PC-3 (cell line): Measurements from ENCODE around the gene MAP2K5.

ENCODE experiments used
- EZH2 ChIP-seq: fragments of 300-600 bp; sonication (generic); IDR thresholded peaks from one replicate; pipeline ENCODE4 v1.6.1; 2017; ENCODE audit warnings: antibody characterized with exemption, mild to moderate bottlenecking, low read length; ENCODE audit not compliant: unreplicated experiment
- TF ChIP-seq, protein P1 (sequence below): fragments of 300-600 bp; sonication (generic); conservative IDR thresholded peaks from 2 replicates; pipeline ENCODE4 v1.5.1; 2017; ENCODE audit warnings: antibody characterized with exemption, low read depth, mild to moderate bottlenecking, low read length

DNA sequence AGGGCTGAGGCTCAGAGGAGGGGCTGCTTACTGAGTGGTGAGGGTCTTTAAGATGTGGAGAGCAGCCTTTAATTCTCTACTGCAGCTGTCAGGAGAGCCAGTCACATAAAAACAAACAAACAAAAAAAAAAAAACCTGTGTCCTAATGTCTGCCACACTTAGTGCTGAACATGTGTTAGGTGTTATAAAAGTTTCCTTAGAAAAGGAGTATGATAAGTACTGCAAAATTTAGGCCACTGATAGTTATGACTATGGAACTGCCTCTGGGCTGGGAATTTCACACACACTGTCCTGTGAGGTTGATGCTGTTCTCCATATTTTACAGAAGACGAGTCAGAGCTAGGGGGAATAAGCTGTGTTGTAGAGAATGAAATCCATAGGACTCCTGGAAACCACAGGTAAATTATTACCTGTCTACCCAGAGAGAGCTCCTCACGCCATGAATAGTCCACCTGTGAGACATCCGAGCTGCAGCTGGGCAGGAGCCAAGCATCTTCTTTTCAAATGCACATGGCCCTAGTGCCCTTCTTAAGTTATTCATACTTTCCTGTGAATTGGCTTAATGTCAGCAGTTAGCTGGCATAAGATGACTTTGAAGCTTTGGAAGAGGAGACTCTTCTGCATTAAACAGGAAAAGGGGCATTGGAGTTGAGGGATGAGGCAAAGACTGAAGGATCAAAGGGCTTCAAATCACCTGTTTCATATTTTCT lies 248.3 kb downstream of the MAP2K5 start:
- TF ChIP-seq, protein P1, sequence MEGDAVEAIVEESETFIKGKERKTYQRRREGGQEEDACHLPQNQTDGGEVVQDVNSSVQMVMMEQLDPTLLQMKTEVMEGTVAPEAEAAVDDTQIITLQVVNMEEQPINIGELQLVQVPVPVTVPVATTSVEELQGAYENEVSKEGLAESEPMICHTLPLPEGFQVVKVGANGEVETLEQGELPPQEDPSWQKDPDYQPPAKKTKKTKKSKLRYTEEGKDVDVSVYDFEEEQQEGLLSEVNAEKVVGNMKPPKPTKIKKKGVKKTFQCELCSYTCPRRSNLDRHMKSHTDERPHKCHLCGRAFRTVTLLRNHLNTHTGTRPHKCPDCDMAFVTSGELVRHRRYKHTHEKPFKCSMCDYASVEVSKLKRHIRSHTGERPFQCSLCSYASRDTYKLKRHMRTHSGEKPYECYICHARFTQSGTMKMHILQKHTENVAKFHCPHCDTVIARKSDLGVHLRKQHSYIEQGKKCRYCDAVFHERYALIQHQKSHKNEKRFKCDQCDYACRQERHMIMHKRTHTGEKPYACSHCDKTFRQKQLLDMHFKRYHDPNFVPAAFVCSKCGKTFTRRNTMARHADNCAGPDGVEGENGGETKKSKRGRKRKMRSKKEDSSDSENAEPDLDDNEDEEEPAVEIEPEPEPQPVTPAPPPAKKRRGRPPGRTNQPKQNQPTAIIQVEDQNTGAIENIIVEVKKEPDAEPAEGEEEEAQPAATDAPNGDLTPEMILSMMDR, result no peak
- TF ChIP-seq EZH2, result no peak
